Measurements from ENCODE around the gene MAPK8.
"Not testable (repeated sequence)": the region's sequence is repeated elsewhere in the genome, so short reads cannot be mapped to it uniquely, and the experiment has no call there.

Gene MAPK8

DNA sequence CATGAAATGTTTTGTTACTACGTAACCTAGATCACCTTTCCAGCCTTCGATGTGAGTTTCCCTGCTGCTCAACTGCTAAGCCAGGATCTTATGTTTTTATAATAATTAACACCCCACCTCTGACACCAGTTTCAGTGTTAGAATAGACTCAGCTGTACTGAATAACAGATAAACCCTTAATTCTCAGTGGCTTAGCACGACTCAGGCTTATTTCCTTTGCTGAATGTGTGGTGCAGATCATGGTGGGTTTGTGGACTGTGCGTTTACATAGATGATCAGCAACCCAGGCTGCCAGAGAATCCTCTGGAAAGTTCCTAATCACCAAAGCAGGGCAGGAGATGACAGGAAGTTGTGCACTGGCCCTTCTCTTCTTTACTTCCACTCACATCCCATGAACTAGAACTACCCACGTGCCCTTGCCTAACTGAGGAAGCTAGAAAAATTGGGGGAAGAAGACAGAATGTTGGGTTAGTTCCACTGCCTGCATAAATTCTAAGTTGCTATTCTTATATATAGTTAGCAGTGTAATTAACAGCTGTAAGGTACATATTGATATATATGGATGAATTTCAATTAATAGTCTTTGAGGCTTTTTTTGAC lies 111.8 kb downstream of the MAPK8 start:
- Histone ChIP-seq H2AFZ (ENCODE audit: low read length) (no peak overlapping the region), H3K27ac (ENCODE audit: low read length) (no peak overlapping the region), H3K4me2 (ENCODE audit: low read depth, low read length) (no peak overlapping the region), H3K36me3 (replicated peaks; ENCODE audit: insufficient read depth, low read length) (no peaks in the 10 kb centered on the region), H3K9me3 (replicated peaks; ENCODE audit: insufficient read depth, low read length) (no peaks in the 10 kb centered on the region), H3K4me3 (ENCODE audit: low read length) (no peak overlapping the region), H3K79me2 (ENCODE audit: low read length) (no peaks in the 10 kb centered on the region), H4K20me1 (ENCODE audit: insufficient read depth, low read length) (no peaks in the 10 kb centered on the region), H3K9me2 (replicated peaks; ENCODE audit: insufficient read depth, low read length) (no peaks in the 10 kb centered on the region), H3K27me3 (replicated peaks; ENCODE audit: insufficient read depth, low read length) (no peaks in the 10 kb centered on the region), H3K9ac (ENCODE audit: low read length) (no peak overlapping the region), H3F3A (ENCODE audit: insufficient read depth, low read length) (no peaks in the 10 kb centered on the region), H3K4me1 (ENCODE audit: low read length) (no peaks in the 10 kb centered on the region)
- no peak for DNase-seq
- TF ChIP-seq EZH2 (optimal IDR thresholded peaks at IDR 0.05; ENCODE audit: low read depth, low read length) (no peak), EZH2phosphoT487 (IDR thresholded peaks at IDR 0.05; ENCODE audit: low read length) (no peak)
- TF ChIP-seq, protein P1, sequence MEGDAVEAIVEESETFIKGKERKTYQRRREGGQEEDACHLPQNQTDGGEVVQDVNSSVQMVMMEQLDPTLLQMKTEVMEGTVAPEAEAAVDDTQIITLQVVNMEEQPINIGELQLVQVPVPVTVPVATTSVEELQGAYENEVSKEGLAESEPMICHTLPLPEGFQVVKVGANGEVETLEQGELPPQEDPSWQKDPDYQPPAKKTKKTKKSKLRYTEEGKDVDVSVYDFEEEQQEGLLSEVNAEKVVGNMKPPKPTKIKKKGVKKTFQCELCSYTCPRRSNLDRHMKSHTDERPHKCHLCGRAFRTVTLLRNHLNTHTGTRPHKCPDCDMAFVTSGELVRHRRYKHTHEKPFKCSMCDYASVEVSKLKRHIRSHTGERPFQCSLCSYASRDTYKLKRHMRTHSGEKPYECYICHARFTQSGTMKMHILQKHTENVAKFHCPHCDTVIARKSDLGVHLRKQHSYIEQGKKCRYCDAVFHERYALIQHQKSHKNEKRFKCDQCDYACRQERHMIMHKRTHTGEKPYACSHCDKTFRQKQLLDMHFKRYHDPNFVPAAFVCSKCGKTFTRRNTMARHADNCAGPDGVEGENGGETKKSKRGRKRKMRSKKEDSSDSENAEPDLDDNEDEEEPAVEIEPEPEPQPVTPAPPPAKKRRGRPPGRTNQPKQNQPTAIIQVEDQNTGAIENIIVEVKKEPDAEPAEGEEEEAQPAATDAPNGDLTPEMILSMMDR (IDR thresholded peaks at IDR 0.05; ENCODE audit: low read length): no peak

DNA sequence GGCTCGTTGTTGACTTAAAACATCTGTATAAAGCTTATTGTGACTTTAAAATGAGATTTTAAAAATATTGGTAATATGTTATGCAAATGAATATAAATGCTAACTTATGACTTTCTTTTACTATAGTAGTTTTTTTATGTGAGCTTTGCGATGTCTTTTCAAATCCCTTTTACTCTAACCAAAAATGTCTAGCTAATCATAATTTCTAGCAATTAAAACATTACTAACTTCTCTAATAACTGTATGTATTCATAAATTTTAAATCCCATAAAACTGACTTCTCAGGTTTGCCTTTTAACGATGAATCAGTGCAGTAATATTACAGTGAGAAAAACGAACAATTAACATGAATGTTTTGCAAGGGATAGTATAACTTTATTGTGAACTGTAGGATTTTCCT lies 113.2 kb downstream of the MAPK8 start:
- TF ChIP-seq EZH2 (optimal IDR thresholded peaks at IDR 0.05; ENCODE audit: low read depth, low read length) (no peak), EZH2phosphoT487 (IDR thresholded peaks at IDR 0.05; ENCODE audit: low read length) (no peak)
- TF ChIP-seq, protein P1 (IDR thresholded peaks at IDR 0.05; ENCODE audit: low read length): no peak
- no peak for DNase-seq
- Histone ChIP-seq H4K20me1 (ENCODE audit: insufficient read depth, low read length) (no peaks in the 10 kb centered on the region), H3K79me2 (ENCODE audit: low read length) (no peaks in the 10 kb centered on the region), H3K9me3 (replicated peaks; ENCODE audit: insufficient read depth, low read length) (no peaks in the 10 kb centered on the region), H3K9ac (ENCODE audit: low read length) (no peak overlapping the region), H2AFZ (ENCODE audit: low read length) (no peak overlapping the region), H3K27me3 (replicated peaks; ENCODE audit: insufficient read depth, low read length) (no peaks in the 10 kb centered on the region), H3K4me1 (ENCODE audit: low read length) (no peaks in the 10 kb centered on the region), H3K36me3 (replicated peaks; ENCODE audit: insufficient read depth, low read length) (no peaks in the 10 kb centered on the region), H3K4me2 (ENCODE audit: low read depth, low read length) (no peak overlapping the region), H3K27ac (ENCODE audit: low read length) (no peak overlapping the region), H3K9me2 (replicated peaks; ENCODE audit: insufficient read depth, low read length) (no peaks in the 10 kb centered on the region), H3K4me3 (ENCODE audit: low read length) (no peak overlapping the region), H3F3A (ENCODE audit: insufficient read depth, low read length) (no peaks in the 10 kb centered on the region)

DNA sequence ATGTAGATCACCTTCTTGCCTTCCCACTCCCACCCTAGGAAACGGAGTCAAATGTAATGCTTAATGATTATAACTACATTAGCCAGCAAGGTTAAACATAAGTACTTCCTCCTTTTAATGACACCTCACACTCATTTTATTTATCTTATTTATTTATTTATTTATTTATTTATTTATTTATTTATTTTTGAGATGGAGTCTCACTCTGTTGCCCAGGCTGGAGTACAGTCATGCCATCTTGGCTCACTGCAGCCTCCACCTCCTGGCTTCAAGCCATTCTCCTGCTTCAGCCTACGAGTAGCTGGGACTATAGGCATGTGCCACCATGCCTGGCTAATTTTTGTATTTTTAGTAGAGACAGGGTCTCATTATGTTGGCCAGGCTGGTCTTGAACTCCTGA lies 115.4 kb downstream of the MAPK8 start:
- not testable (repeated sequence) for H3K27ac ChIP-seq (ENCODE audit: low read length); H3K9ac ChIP-seq (ENCODE audit: low read length); H3K79me2 ChIP-seq (ENCODE audit: low read length); H3K4me2 ChIP-seq (ENCODE audit: low read depth, low read length); H3K36me3 ChIP-seq (replicated peaks; ENCODE audit: insufficient read depth, low read length); H3F3A ChIP-seq (ENCODE audit: insufficient read depth, low read length); H4K20me1 ChIP-seq (ENCODE audit: insufficient read depth, low read length); H3K4me3 ChIP-seq (ENCODE audit: low read length); H3K9me2 ChIP-seq (replicated peaks; ENCODE audit: insufficient read depth, low read length); H3K4me1 ChIP-seq (ENCODE audit: low read length); H2AFZ ChIP-seq (ENCODE audit: low read length); H3K27me3 ChIP-seq (replicated peaks; ENCODE audit: insufficient read depth, low read length); DNase-seq; H3K9me3 ChIP-seq (replicated peaks; ENCODE audit: insufficient read depth, low read length)

DNA sequence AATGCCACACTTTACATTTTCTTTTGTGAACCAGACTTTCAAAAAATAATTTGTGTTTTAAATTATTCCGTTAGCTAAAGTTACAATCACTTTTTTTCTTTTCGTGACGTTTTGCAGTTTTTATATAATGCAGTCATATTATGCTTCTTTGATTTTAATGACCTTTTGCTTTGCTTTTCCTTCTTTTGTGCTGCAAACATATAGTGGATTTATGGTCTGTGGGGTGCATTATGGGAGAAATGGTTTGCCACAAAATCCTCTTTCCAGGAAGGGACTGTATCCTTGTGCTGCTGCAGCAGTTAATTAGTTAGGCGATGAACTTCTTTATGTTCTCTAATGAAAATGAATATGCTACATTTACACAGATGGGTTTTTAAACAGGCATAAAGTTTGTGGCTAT lies 117.4 kb downstream of the MAPK8 start:
- H3K9ac ChIP-seq (ENCODE audit: low read length): no peak overlapping the region
- H3F3A ChIP-seq (ENCODE audit: insufficient read depth, low read length): no peaks in the 10 kb centered on the region
- TF ChIP-seq, protein P1 (IDR thresholded peaks at IDR 0.05; ENCODE audit: low read length): no peak
- no peak for TF ChIP-seq EZH2phosphoT487 (IDR thresholded peaks at IDR 0.05; ENCODE audit: low read length)
- TF ChIP-seq EZH2 (optimal IDR thresholded peaks at IDR 0.05; ENCODE audit: low read depth, low read length): no peak
- no peaks in the 10 kb centered on the region for H4K20me1 ChIP-seq (ENCODE audit: insufficient read depth, low read length)
- H3K4me3 ChIP-seq (ENCODE audit: low read length): no peak overlapping the region
- no peaks in the 10 kb centered on the region for H3K79me2 ChIP-seq (ENCODE audit: low read length)
- no peak overlapping the region for H3K4me2 ChIP-seq (ENCODE audit: low read depth, low read length)
- no peak overlapping the region for H3K27ac ChIP-seq (ENCODE audit: low read length)
- no peak overlapping the region for H2AFZ ChIP-seq (ENCODE audit: low read length)
- H3K4me1 ChIP-seq (ENCODE audit: low read length): no peaks in the 10 kb centered on the region
- H3K27me3 ChIP-seq (replicated peaks; ENCODE audit: insufficient read depth, low read length): no peaks in the 10 kb centered on the region
- no peaks in the 10 kb centered on the region for H3K36me3 ChIP-seq (replicated peaks; ENCODE audit: insufficient read depth, low read length)
- H3K9me3 ChIP-seq (replicated peaks; ENCODE audit: insufficient read depth, low read length): no peaks in the 10 kb centered on the region
- no peaks in the 10 kb centered on the region for H3K9me2 ChIP-seq (replicated peaks; ENCODE audit: insufficient read depth, low read length)
- no peak for DNase-seq

All from MM.1S (cell line).